NCI-H524 (cell line): ENCODE data around the gene PDIA2.

Source experiments
- DNase-seq, 2 experiments: peaks; one replicate each; lab custom pipeline; 2025; lab: John Stamatoyannopoulos, UW

PDIA2 gene

DNA sequence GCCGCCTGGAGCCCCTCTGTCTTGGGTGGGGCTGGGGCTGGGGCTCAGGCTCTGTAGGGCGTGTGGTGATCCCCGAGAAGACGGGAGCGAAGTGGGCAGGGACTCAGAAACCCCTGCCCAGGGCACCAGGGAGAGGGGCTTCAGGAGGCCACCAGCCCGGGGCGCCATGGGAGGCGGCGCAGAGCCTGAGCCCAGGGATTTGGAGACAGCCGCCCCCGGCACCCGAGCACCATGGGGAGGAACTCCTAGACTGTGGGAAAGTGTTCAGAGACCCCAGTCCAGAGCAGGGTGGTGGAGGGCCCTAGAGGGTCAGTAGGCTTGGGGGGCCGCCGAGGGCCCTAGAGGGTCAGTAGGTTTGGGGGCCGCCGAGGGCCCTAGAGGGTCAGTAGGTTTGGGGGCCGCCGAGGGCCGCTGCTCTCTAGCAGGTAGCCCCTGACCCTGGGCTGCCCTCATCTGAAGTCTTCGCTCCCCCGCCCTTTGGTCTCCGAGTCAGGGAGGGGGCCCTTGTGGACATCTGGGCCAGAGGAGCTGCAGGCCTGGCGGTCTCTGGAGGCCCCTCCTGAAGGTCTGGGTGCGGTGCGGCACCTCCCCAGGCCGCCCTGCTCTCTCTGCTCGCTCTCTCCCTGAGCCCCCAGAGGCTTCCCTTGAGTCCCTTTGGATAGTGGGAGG is 1.8 kb upstream of the PDIA2 start:
- DNase-seq, result peak in 1 of 2 experiments; percentile 32

- no peak for DNase-seq
These were observed 1.2 kb upstream of the PDIA2 start for GRCh38 chr16:281660-282255.

GRCh38 chr16:282491-282890 is 473 bp upstream of the PDIA2 start:
- no peak for DNase-seq

- no peak for DNase-seq
These were observed 1.5 kb downstream of the PDIA2 start for GRCh38 chr16:284204-285120.

DNA sequence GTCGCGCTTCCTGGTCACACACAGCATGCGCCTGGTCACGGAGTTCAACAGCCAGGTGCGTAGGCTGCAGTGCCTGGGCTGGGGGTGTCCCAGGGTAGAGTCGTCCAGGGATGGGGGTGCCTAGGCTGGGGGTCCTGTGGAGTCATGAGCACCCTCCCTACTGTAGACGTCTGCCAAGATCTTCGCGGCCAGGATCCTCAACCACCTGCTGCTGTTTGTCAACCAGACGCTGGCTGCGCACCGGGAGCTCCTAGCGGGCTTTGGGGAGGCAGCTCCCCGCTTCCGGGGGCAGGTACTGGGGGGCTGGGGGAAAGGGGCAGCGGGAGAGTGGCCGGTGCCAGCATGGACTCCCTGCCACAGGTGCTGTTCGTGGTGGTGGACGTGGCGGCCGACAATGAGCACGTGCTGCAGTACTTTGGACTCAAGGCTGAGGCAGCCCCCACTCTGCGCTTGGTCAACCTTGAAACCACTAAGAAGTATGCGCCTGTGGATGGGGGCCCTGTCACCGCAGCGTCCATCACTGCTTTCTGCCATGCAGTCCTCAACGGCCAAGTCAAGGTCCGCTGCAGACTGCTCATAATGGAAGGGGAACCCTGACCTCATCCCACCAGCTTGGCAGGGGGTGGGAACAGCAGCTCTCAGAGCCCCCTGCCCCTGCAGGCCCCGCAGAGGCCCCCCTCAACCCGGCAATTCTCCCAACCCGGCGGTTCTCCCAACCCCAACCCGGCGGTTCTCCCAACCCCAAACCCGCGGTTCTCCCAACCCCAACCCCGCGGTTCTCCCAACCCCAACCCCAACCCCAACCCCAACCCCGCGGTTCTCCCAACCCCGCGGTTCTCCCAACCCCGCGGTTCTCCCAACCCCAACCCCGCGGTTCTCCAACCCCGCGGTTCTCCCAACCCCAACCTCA is 2.4 kb downstream of the PDIA2 start:
- DNase-seq, result no peak

- no peak for DNase-seq
These were observed 3.7 kb downstream of the PDIA2 start for GRCh38 chr16:286491-287297.

DNA sequence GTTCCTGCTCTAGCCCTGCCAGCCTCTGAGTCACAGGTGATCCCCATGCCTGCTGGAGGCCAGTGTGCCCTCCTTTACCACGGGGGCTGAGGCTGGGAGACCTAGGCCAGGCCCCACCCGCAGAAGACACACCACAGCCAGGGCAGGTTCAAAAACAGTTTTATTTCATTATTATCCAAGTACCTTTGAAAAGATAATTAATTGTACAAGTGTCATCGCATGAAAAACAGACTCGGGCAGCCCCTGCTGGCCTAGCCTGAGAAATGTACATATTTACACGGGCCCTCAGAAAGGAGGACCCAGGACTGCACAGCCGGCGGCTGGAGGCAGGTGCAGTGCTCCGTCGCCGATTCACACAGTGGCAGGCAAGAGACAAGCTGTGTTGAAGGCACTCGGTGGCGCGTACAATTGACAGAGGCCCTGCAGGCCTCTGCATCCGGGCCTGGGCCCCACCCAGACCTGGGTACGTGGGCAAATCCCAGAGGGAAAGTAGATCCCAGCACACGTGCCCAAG is 4.4 kb downstream of the PDIA2 start:
- DNase-seq, result no peak

DNA sequence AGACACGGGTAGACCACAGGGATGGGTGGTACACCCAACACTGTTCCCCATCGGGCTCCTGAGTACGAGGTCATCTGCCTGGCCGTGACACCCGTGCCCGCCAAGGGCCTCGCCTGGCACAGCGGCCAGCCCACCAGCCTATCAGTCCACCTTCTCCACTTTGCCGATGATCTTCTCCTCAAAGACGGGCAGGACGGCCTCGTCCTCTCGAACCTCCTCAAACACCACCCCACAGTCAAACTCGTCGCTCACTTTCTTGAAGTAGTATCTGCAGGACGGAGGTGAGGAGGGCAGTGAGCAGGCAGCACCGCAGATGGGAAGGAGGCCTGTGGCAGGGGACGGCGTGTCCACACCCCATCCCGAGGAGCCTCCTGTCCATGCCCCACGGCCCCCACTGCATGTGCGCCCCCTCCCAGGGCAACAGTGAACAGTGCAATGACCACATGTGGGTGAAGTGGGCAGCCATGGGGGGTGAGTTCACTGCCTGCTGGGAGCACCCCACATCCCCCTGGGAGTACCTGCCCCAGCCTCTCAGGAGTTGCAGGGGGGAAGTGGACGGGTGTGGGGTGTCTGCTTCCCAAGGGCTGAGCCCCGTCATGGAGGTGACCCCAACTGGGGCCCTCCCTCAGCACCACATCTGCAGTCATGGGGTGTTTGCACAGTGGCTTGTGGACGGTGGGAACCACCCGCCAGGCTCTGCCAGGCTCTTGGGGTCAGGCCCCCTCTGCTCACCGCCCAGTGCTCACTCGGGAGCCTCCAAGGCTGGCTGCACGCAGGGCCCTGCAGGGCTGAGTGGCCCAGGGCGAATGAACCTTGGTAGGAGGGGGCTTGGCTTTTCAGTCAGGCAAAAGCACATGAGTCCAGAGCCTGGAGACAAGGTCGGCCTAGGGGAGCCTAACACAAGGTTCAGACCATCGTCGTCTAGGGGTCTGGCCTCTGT is 5.3 kb downstream of the PDIA2 start:
- DNase-seq, result no peak

- no peak for DNase-seq
These were observed 6.5 kb downstream of the PDIA2 start for GRCh38 chr16:289395-289997.

DNA sequence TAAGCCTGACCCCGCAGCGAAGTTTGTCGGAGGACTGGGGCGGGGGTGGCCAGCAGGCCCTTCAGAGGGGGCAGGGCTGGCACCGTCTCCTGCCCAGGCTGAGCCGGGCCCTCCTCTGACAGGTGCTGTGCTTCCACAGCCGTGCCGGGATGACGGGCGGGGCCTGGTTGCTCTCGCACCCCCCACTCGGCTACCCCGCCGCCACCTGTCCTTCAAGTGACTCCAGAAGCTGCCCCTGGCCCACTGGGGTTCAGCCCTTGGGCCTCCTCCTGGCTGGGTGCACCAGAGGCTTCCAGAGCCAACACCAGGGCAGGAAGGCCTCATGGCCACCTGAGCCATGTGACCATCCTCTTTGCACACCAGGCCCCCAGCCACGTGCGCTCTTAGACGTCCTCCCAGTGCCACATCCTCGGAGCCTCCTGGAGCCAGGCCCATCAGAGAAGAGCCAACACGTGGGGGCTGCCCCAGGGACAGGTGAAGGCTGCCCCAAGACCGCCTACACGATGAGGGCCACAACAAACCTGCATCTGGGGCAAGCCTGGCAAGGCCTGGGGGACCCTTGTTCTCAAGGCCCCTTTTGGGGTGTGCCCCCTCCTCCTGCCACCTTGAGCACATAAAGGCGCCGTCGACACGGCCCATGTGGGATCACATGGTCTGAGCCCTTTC is 7.2 kb downstream of the PDIA2 start:
- DNase-seq, result no peak

- DNase-seq, result no peak
These were observed 7.9 kb downstream of the PDIA2 start for GRCh38 chr16:290681-291405.

DNA sequence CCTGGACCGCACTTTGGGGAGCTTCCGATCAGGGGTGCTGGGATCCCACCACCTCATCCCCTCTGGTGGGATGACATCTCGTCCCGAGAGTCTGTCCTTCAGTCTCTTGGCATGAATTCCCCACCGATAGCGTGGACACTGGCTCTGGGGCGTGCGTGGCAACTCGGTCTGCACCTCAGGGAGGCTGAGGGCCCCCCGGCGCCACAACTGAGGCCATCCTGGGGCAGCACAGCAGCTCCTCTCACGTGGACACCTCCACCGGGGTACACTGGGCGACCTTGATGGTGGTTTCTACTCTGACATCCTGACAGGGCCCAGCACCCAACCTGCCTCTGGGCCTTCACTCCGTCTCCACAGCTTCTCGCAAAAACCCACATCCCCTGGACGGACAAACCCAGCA is 8.6 kb downstream of the PDIA2 start:
- DNase-seq, result no peak

- DNase-seq, result no peak
These were observed 10.2 kb downstream of the PDIA2 start for GRCh38 chr16:293043-293775.

DNA sequence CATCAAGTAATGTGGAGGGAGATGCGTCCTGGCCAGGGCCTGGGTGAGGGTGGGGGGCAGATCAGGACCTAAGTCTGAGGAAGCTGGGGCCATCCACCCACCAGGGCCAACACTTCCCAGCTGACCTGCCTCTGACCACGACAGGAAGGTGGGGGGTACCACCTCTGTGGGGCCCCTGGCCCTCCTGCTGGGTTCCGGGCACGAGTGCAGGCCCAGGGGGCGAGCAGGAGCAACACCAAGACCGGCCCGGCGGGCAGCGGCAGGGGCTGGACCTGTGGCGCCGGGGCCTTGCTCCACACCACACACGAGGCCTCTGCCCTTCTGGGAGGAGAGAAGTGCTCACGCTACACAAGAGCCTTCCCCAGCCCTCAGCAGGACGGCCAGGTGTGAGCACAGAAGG is 13.3 kb downstream of the PDIA2 start:
- DNase-seq, result no peak

DNA sequence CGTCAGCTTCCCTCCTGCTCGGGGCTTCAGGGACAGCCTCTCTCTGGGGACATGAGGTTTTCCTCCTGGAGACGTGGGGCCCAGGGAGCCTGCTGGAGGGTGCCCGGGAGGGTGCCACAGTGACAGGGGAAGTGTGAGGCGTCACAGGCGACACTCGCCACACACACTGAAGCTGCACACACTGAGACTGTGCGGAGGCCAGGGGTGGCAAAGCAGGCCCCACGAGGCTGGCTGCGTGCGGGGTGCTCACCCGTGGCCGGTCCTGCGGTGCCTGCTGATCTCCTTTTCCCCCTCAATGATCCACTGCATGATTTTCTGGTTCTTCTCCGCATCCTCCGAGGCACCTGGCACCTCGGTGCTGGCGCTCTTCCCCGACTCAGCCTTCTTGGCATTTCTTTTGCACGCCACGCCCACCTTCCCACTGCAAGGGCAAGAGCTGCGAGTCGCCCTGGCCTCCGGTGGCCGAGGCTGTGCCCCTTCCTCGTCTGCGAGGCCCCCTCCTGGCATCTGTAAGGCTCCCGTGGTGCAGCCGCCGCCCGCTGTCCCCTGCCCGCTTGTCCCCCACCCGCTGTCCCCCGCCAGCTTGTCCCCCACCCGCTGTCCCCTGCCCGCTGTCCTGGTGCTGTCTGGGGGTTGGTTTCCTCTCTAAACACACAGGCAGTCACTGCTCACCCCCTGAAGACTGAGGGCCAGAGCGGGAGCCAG is 14.0 kb downstream of the PDIA2 start:
- no peak for DNase-seq

- DNase-seq, result no peak
These were observed 14.9 kb downstream of the PDIA2 start for GRCh38 chr16:297832-298231.

DNA sequence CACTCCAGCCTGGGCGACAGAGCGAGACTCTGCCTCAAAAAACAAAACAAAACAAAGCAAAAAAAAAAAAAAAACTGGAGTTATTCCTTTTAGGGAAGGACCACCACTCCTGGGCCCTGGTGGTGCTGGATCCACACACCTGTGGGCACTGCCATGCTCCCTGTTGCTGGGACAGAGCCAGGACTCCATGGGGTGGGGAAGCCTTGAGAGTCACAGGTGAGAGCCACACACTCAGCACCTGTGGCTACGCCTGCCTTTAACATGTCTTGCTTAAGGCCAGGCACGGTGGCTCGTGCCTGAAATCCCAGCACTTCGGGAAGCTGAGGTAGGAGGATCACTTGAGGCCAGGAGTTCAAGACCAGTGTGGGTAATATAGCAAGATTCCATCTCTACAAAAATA is 18.3 kb downstream of the PDIA2 start:
- no peak for DNase-seq
